Prostate gland (tissue), 2 donors: ENCODE measurements around the gene AGPAT4.

ENCODE experiments used
- CTCF ChIP-seq, 4 experiments: fragments of 200-600 bp in 2 of 4; fragments of 450-650 bp in 2 of 4; sonication (generic) in 2 of 4; IDR thresholded peaks; 1 replicate in 3 of 4; 2 replicates in 1 of 4; pipeline ENCODE4 v1.5.1; 2016 to 2019; ENCODE audit warnings: antibody characterized with exemption in 4 of 4, mild to moderate bottlenecking in 2 of 4, moderate library complexity in 2 of 4
- POLR2A ChIP-seq: fragments of 450-650 bp; IDR thresholded peaks from one replicate; pipeline ENCODE4 v1.6.1; 2016; ENCODE audit warnings: antibody characterized with exemption, mild to moderate bottlenecking

- no peak for TF ChIP-seq CTCF (IDR thresholded peaks at IDR 0.05)
- TF ChIP-seq POLR2A = no peak
Measured at GRCh38 chr6:161300823-161301222, 27.0 kb upstream of the AGPAT4 start.
